ENCODE measurements around the gene PA2G4. TPM values are rescaled to one million over a fixed set of nuclear protein-coding genes. Genes with fewer than 3 reads are reported as not detected.
A peak's percentile ranks its signal among the peaks of the same experiment; 100 is the strongest.

PA2G4 gene
- total RNA-seq, 2 experiments from 2014 or later, result 399 to 410 TPM

DNA sequence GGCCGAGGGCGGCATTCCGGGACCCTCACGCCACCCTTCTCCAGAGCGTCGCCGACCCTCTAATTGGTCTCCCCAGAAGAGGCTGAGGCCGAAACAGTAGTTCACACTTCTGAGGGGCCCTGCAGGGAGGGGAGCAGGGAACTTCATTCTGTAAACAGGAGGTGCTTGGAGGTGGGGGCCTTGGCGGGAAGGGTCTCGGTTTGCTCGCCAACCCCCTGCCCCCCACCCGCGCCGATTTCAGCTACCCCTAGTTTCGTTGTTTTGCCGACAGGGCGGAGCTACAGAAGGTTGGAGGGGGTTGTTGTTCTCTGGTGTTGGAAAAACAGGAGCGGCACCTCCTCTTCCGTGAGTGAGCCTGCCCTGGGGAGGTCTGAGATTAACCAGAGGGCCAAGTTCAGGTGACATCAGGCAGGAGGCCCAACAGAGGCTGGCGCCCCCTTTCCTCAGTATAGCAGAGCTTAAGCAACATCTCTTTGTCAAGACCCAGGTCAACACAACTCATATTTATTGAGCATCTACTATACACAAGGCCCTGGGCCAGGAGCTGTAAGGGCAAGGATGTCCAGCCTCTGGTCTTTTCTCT, 23.7 kb upstream of the PA2G4 start:
- ChIA-PET CTCF (interaction anchor here (0.9 to 3.3 kb wide), 7 partner anchors 14 to 112 kb away, joined by 3 to 16 read pairs (median 3); partner anchors contain the start of gene PA2G4), POLR2A (interaction anchor here (4.9 kb wide), 1 partner anchor 24 kb away, joined by 23 read pairs; the partner anchor contains the start of gene PA2G4)
- Mint-ChIP-seq H3K9me3 (no peaks in the 10 kb centered on the region), H3K4me1 (ENCODE audit: low read depth) (peaks cover 5% of the 10 kb centered on the region), H3K27ac (no peak overlapping the region), H3K36me3 (no peaks in the 10 kb centered on the region), H3K4me3 (peak overlapping the region; percentile 74), H3K27me3 (peaks cover 7% of the 10 kb centered on the region)
- no peak for DNase-seq
- intact Hi-C loops (cut with micrococcal nuclease), result loop anchor here (2.0 kb wide), 1 partner anchor 34 kb away; no protein-coding TSS in a partner anchor

- H3K36me3 Mint-ChIP-seq, result no peaks in the 10 kb centered on the region
- no peak for DNase-seq
- ChIA-PET CTCF (interaction anchor here (1.0 to 2.3 kb wide), 5 partner anchors 15 to 111 kb away, joined by 3 to 5 read pairs (median 3); no protein-coding TSS in a partner anchor), POLR2A (interaction anchor here (4.9 kb wide), 1 partner anchor 22 kb away, joined by 23 read pairs; the partner anchor contains the start of gene PA2G4)
- H3K27me3 Mint-ChIP-seq, result peaks cover 7% of the 10 kb centered on the region
- no peaks in the 10 kb centered on the region for H3K9me3 Mint-ChIP-seq
- H3K4me1 Mint-ChIP-seq (ENCODE audit: low read depth), result peaks cover 5% of the 10 kb centered on the region
- intact Hi-C loops (cut with micrococcal nuclease), result loop anchor here (2.0 kb wide), 1 partner anchor 35 kb away; no protein-coding TSS in a partner anchor
- no peak overlapping the region for H3K4me3 Mint-ChIP-seq
- H3K27ac Mint-ChIP-seq, result no peak overlapping the region
These were observed 22.7 kb upstream of the PA2G4 start for GRCh38 chr12:56081393-56082347.

DNA sequence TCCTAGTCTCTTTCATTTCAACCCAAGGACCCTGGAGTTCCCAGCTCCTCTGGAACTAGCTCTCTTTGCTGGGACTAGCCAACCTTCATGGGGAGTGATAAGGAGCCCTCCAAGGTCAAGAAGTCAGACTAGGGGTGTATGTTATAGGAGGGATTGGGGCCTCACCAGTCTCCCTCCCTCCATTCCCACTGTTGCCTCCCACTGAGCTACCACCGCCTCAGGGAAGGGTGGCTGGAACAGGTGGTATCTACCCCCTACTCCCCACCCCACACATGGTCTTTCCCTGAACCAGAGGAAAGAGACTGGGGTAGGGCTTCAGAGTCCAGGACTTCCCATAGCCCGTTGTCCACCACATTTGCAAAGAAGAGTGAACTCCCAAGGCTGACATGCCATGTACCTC, 22.0 kb upstream of the PA2G4 start:
- H3K4me3 Mint-ChIP-seq, result no peak overlapping the region
- no peaks in the 10 kb centered on the region for H3K9me3 Mint-ChIP-seq
- H3K36me3 Mint-ChIP-seq, result no peaks in the 10 kb centered on the region
- POLR2A ChIA-PET, result interaction anchor here (4.9 kb wide), 1 partner anchor 22 kb away, joined by 23 read pairs; the partner anchor contains the start of gene PA2G4
- H3K4me1 Mint-ChIP-seq (ENCODE audit: low read depth), result peaks cover 5% of the 10 kb centered on the region
- intact Hi-C loops (cut with micrococcal nuclease), result no loop called here
- no peak overlapping the region for H3K27ac Mint-ChIP-seq
- peaks cover 7% of the 10 kb centered on the region for H3K27me3 Mint-ChIP-seq
- CTCF ChIA-PET, result interaction anchor here (1.8 kb wide), 1 partner anchor 86 kb away, joined by 5 read pairs; no protein-coding TSS in a partner anchor
- DNase-seq, result no peak

- Mint-ChIP-seq H3K4me1 (ENCODE audit: low read depth) (peaks cover 5% of the 10 kb centered on the region), H3K27ac (no peak overlapping the region), H3K9me3 (no peaks in the 10 kb centered on the region), H3K36me3 (no peaks in the 10 kb centered on the region), H3K27me3 (peaks cover 7% of the 10 kb centered on the region), H3K4me3 (no peak overlapping the region)
- CTCF ChIA-PET, result no interaction called here
- no peak for DNase-seq
- intact Hi-C loops (cut with micrococcal nuclease), result no loop called here
- POLR2A ChIA-PET, result interaction anchor here (4.9 kb wide), 1 partner anchor 21 kb away, joined by 23 read pairs; the partner anchor contains the start of gene PA2G4
These were observed 21.4 kb upstream of the PA2G4 start for GRCh38 chr12:56082967-56083366.

DNA sequence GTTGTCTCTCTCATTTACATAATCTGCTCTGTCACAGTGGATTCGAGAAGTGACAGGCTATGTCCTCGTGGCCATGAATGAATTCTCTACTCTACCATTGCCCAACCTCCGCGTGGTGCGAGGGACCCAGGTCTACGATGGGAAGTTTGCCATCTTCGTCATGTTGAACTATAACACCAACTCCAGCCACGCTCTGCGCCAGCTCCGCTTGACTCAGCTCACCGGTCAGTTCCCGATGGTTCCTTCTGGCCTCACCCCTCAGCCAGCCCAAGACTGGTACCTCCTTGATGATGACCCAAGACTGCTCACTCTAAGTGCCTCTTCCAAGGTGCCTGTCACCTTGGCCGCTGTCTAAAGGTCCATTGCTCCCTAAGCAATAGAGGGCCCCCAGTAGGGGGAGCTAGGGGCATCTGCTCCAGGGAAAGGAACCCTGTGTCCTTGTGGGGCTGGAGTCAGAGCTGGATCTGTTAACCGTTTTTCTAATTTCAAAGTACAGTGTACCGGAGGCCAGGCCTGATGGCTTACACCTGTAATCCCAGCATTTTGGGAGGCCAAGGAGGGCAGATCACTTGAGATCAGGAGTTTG, 19.3 kb upstream of the PA2G4 start:
- Mint-ChIP-seq H3K4me3 (no peak overlapping the region), H3K27ac (no peak overlapping the region), H3K36me3 (no peaks in the 10 kb centered on the region), H3K9me3 (no peaks in the 10 kb centered on the region), H3K4me1 (ENCODE audit: low read depth) (peaks cover 5% of the 10 kb centered on the region), H3K27me3 (peaks cover 7% of the 10 kb centered on the region)
- DNase-seq, result peak; percentile 62
- ChIA-PET CTCF (interaction anchor here (0.6 to 2.1 kb wide), 12 partner anchors 11 to 120 kb away, joined by 3 to 22 read pairs (median 4); partner anchors contain the start of gene PA2G4), POLR2A (interaction anchor here (0.6 to 0.7 kb wide), 2 partner anchors 12 to 42 kb away, joined by 3 read pairs; no protein-coding TSS in a partner anchor)
- intact Hi-C loops (cut with micrococcal nuclease), result no loop called here

DNA sequence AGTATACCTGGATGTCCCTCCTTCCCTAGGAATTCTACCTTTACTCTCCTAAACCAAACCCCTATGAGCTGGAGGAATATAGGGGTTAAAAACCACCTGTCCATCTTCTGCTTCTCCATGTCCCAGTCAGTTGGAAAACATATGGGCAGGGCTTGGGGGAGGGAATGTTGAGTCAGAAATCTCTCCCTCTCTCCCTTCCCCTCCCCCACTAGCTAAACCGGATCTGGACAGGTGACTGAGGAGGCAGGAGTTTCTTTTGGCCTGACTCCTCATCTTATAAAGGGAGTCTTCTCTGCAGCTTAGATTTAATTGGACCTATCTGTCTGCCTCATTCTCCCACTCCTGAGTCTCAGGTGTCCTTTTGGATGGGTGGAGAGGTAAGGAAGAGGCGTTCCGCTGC, 18.3 kb upstream of the PA2G4 start:
- CTCF ChIA-PET, result interaction anchor here (0.8 to 2.1 kb wide), 5 partner anchors 13 to 121 kb away, joined by 3 to 22 read pairs (median 4); partner anchors contain the start of gene PA2G4
- Mint-ChIP-seq H3K36me3 (no peaks in the 10 kb centered on the region), H3K4me1 (ENCODE audit: low read depth) (peaks cover under 1% of the 10 kb centered on the region), H3K27me3 (peaks cover 3% of the 10 kb centered on the region), H3K27ac (no peak overlapping the region), H3K9me3 (no peaks in the 10 kb centered on the region), H3K4me3 (no peak overlapping the region)
- DNase-seq, result no peak
- POLR2A ChIA-PET, result no interaction called here
- intact Hi-C loops (cut with micrococcal nuclease), result no loop called here

DNA sequence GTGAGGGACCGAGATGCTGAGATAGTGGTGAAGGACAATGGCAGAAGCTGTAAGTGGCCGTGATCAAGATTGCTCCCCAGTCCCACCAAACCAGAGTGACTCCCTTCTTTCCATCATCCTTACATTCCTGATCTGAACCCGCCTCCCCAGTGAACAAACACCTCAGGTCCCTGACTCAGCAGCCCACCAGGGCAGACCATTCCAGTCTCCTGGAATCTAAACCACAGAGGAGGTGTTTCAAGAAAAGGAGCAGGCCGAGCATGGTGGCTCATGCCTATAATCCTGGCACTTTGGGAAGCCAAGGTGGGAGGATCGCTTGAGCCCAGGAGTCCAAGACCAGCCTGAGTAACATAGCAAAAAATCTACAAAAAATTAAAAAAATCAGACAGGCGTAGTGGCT, 17.8 kb upstream of the PA2G4 start:
- no peak for DNase-seq
- Mint-ChIP-seq H3K27ac (no peak overlapping the region), H3K36me3 (no peaks in the 10 kb centered on the region), H3K27me3 (peaks cover 2% of the 10 kb centered on the region), H3K4me1 (ENCODE audit: low read depth) (no peaks in the 10 kb centered on the region), H3K9me3 (no peaks in the 10 kb centered on the region), H3K4me3 (no peak overlapping the region)
- ChIA-PET POLR2A (no interaction called here), CTCF (interaction anchor here (1.7 kb wide), 1 partner anchor 13 kb away, joined by 4 read pairs; no protein-coding TSS in a partner anchor)
- intact Hi-C loops (cut with micrococcal nuclease), result no loop called here

- peaks cover 2% of the 10 kb centered on the region for H3K27me3 Mint-ChIP-seq
- no peaks in the 10 kb centered on the region for H3K9me3 Mint-ChIP-seq
- no peak overlapping the region for H3K27ac Mint-ChIP-seq
- POLR2A ChIA-PET, result no interaction called here
- DNase-seq, result no peak
- intact Hi-C loops (cut with micrococcal nuclease), result no loop called here
- no peaks in the 10 kb centered on the region for H3K4me1 Mint-ChIP-seq (ENCODE audit: low read depth)
- CTCF ChIA-PET, result no interaction called here
- H3K36me3 Mint-ChIP-seq, result no peaks in the 10 kb centered on the region
- H3K4me3 Mint-ChIP-seq, result no peak overlapping the region
These were observed 17.1 kb upstream of the PA2G4 start for GRCh38 chr12:56087220-56087619.

- POLR2A ChIA-PET, result no interaction called here
- H3K27ac Mint-ChIP-seq, result no peak overlapping the region
- CTCF ChIA-PET, result no interaction called here
These were observed 6.6 kb upstream of the PA2G4 start for GRCh38 chr12:56097738-56098137.

GRCh38 chr12:56098592-56098991, 5.8 kb upstream of the PA2G4 start:
- ChIA-PET CTCF (interaction anchor here (0.6 to 1.7 kb wide), 2 partner anchors 10 to 13 kb away, joined by 3 to 4 read pairs; no protein-coding TSS in a partner anchor), POLR2A (no interaction called here)
- H3K4me1 Mint-ChIP-seq (ENCODE audit: low read depth), result peaks cover 17% of the 10 kb centered on the region

More at GRCh38 chr12:56097738-56098137, 6.6 kb upstream of the PA2G4 start:
- no peaks in the 10 kb centered on the region for H3K36me3 Mint-ChIP-seq
- DNase-seq, result no peak
- no peak overlapping the region for H3K4me3 Mint-ChIP-seq
- intact Hi-C loops (cut with micrococcal nuclease), result no loop called here
- H3K27me3 Mint-ChIP-seq, result no peaks in the 10 kb centered on the region
- no peaks in the 10 kb centered on the region for H3K9me3 Mint-ChIP-seq
- H3K4me1 Mint-ChIP-seq (ENCODE audit: low read depth), result peaks cover 9% of the 10 kb centered on the region

GRCh38 chr12:56099787-56100186, 4.6 kb upstream of the PA2G4 start:
- H3K36me3 Mint-ChIP-seq, result peaks cover 9% of the 10 kb centered on the region
- H3K9me3 Mint-ChIP-seq, result no peaks in the 10 kb centered on the region
- no peak overlapping the region for H3K27ac Mint-ChIP-seq
- H3K4me1 Mint-ChIP-seq (ENCODE audit: low read depth), result peaks cover 17% of the 10 kb centered on the region
- ChIA-PET POLR2A (no interaction called here), CTCF (interaction anchor here (1.3 to 1.7 kb wide), 2 partner anchors 14 to 104 kb away, joined by 3 to 4 read pairs; no protein-coding TSS in a partner anchor)
- no peak for DNase-seq
- H3K4me3 Mint-ChIP-seq, result no peak overlapping the region
- intact Hi-C loops (cut with micrococcal nuclease), result loop anchor here (5.0 to 10.0 kb wide), 3 partner anchors 102 to 1115 kb away; partner anchors contain the start of genes ORMDL2, SARNP, SUOX and TESPA1
- no peaks in the 10 kb centered on the region for H3K27me3 Mint-ChIP-seq

More at GRCh38 chr12:56098592-56098991, 5.8 kb upstream of the PA2G4 start:
- Mint-ChIP-seq H3K4me3 (no peak overlapping the region), H3K9me3 (no peaks in the 10 kb centered on the region), H3K27ac (no peak overlapping the region), H3K27me3 (no peaks in the 10 kb centered on the region), H3K36me3 (no peaks in the 10 kb centered on the region)
- intact Hi-C loops (cut with micrococcal nuclease), result no loop called here
- no peak for DNase-seq
